Measurements from ENCODE around the gene CRELD2. TPM values are rescaled to one million over a fixed set of nuclear protein-coding genes. Genes with fewer than 3 reads are reported as not detected.

Gene CRELD2
- total and polyA plus RNA-seq, 2 of the 13 experiments (the other 11 are each of a cell fraction or from before 2014, with no cell fraction given): 17.2 to 44.7 TPM

DNA sequence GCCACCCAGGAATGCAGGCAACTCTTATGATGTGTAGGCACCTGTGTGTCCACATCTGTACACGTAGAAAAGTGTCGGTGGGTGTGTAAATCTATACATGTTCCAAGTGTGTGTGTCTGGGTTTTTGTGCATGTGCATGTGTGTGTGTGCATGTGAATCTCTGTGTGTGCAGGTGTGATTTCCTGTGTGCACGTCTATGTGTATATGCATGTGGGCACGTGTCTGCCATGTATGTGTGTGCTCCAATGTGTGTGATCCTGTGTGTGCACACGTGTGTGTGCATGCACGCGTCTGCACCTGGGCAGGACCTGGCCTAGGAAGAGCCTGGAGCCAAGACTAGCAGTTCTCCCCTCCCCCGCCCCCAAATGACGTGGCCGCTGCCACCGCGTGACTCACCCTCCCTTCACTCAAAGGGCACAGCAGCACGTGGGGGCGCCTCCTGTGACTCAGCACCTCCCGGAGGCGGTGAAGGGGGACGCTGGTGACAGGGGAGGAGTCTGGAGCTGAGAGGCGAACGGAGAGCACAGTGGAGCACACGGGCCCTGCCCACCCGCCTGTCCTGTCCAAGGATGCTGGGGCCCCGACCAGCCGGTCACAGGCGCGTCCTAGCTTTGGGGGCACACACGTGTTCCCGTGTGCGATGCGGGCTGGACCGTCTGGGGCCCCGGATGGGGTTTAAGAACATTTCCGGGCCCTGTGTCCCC is 52.2 kb downstream of the CRELD2 start (continued):
- TF ChIP-seq, protein P1, sequence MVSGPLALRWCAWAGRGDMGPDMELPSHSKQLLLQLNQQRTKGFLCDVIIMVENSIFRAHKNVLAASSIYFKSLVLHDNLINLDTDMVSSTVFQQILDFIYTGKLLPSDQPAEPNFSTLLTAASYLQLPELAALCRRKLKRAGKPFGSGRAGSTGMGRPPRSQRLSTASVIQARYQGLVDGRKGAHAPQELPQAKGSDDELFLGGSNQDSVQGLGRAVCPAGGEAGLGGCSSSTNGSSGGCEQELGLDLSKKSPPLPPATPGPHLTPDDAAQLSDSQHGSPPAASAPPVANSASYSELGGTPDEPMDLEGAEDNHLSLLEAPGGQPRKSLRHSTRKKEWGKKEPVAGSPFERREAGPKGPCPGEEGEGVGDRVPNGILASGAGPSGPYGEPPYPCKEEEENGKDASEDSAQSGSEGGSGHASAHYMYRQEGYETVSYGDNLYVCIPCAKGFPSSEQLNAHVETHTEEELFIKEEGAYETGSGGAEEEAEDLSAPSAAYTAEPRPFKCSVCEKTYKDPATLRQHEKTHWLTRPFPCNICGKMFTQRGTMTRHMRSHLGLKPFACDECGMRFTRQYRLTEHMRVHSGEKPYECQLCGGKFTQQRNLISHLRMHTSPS (CRISPR knock-in tag; IDR thresholded peaks at IDR 0.05; ENCODE audit: low read depth): peak; percentile 95
- TF ChIP-seq, protein P2, sequence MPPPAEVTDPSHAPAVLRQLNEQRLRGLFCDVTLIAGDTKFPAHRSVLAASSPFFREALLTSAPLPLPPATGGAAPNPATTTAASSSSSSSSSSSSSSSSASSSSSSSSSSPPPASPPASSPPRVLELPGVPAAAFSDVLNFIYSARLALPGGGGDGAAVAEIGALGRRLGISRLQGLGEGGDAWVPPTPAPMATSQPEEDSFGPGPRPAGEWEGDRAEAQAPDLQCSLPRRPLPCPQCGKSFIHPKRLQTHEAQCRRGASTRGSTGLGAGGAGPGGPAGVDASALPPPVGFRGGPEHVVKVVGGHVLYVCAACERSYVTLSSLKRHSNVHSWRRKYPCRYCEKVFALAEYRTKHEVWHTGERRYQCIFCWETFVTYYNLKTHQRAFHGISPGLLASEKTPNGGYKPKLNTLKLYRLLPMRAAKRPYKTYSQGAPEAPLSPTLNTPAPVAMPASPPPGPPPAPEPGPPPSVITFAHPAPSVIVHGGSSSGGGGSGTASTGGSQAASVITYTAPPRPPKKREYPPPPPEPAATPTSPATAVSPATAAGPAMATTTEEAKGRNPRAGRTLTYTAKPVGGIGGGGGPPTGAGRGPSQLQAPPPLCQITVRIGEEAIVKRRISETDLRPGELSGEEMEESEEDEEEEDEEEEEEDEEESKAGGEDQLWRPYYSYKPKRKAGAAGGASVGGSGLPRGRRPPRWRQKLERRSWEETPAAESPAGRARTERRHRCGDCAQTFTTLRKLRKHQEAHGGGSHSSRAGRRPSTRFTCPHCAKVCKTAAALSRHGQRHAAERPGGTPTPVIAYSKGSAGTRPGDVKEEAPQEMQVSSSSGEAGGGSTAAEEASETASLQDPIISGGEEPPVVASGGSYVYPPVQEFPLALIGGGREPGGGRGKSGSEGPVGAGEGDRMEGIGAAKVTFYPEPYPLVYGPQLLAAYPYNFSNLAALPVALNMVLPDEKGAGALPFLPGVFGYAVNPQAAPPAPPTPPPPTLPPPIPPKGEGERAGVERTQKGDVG (CRISPR knock-in tag; IDR thresholded peaks at IDR 0.05; ENCODE audit: borderline replicate concordance): no peak
- TF ChIP-seq TARDBP (CRISPR knock-in tag; IDR thresholded peaks at IDR 0.05) (peak; percentile 83; the same call in 1 of the 2 replicates), PRMT3 (CRISPR knock-in tag; IDR thresholded peaks at IDR 0.05; ENCODE audit: borderline replicate concordance, low read depth) (peak; percentile 49; the same call in 1 of the 2 replicates), POLR2AphosphoS2 (IDR thresholded peaks at IDR 0.05; ENCODE audit: low read depth, low read length) (no peak; the same call in 1 of the 2 replicates), ZNF570 (CRISPR knock-in tag; IDR thresholded peaks at IDR 0.05; ENCODE audit: borderline replicate concordance) (no peak), HIVEP1 (CRISPR knock-in tag; IDR thresholded peaks at IDR 0.05) (peak; percentile 96), RFX1 (IDR thresholded peaks at IDR 0.05) (no peak), FOXA1 (IDR thresholded peaks at IDR 0.05) (no peak), FOXA1 (CRISPR knock-in tag; IDR thresholded peaks at IDR 0.05) (peak; percentile 56; the same call in 1 of the 2 replicates), ZNF232 (CRISPR knock-in tag; IDR thresholded peaks at IDR 0.05; ENCODE audit: borderline replicate concordance) (peak; percentile 54; the same call in 1 of the 2 replicates), ZNF331 (CRISPR knock-in tag; IDR thresholded peaks at IDR 0.05) (peak; percentile 78), KAT8 (CRISPR knock-in tag; IDR thresholded peaks at IDR 0.05) (peak; percentile 72; the same call in 1 of the 2 replicates), STAG1 (CRISPR knock-in tag; IDR thresholded peaks at IDR 0.05) (peak; percentile 27; the same call in 1 of the 2 replicates), ELF1 (CRISPR knock-in tag; IDR thresholded peaks at IDR 0.05) (peak; percentile 60; the same call in 1 of the 2 replicates)
- TF ChIP-seq, protein P3, sequence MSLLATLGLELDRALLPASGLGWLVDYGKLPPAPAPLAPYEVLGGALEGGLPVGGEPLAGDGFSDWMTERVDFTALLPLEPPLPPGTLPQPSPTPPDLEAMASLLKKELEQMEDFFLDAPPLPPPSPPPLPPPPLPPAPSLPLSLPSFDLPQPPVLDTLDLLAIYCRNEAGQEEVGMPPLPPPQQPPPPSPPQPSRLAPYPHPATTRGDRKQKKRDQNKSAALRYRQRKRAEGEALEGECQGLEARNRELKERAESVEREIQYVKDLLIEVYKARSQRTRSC (CRISPR knock-in tag; IDR thresholded peaks at IDR 0.05; ENCODE audit: low read depth): no peak
- TF ChIP-seq, protein P4, sequence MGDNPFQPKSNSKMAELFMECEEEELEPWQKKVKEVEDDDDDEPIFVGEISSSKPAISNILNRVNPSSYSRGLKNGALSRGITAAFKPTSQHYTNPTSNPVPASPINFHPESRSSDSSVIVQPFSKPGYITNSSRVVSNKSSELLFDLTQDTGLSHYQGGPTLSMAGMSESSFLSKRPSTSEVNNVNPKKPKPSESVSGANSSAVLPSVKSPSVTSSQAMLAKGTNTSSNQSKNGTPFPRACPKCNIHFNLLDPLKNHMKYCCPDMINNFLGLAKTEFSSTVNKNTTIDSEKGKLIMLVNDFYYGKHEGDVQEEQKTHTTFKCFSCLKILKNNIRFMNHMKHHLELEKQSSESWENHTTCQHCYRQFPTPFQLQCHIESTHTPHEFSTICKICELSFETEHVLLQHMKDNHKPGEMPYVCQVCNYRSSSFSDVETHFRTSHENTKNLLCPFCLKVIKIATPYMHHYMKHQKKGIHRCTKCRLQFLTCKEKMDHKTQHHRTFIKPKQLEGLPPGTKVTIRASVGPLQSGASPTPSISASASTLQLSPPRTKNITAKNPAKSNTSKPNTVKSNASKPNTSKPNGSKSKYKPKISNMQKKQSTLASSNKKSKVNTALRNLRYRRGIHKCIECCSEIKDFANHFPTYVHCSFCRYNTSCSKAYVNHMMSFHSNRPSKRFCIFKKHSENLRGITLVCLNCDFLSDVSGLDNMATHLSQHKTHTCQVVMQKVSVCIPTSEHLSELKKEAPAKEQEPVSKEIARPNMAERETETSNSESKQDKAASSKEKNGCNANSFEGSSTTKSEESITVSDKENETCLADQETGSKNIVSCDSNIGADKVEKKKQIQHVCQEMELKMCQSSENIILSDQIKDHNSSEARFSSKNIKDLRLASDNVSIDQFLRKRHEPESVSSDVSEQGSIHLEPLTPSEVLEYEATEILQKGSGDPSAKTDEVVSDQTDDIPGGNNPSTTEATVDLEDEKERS (CRISPR knock-in tag; IDR thresholded peaks at IDR 0.05): peak; percentile 90

Data from HepG2 (cell line).